ENCODE data around the gene PIP4K2B.

The PIP4K2B gene

DNA sequence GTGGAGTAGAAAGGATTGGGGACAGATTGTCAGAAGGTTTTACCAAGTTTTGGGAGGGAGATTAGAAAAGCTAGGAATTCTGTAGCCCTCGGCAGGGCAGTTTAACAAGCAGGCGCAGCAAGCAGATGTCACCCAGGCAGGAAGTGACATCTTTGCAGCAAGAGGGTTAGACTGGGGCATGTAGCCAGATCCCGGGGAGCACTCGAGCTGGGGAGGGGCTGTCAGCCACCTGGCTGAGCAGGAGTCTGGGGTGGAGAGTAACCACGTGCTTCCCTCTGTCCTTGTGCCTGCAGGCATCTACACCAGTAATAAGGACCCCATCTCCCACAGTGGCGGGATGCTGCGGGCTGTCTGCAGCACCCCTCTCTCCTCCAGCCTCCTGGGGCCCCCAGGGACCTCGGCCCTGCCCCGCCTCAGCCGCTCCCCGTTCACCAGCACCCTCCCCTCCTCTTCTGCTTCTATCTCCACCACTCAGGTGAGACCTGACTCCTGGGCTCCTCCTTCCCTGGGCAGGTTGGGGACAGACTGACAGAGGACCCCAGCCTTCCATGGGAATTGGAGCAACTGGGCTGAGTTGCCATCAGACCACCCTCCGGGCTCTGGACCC, 82.1 kb downstream of the PIP4K2B start:
- Histone ChIP-seq H3K4me3 (ENCODE audit: low read length, poor library complexity, severe bottlenecking) (no peak overlapping the region), H3K4me1 (ENCODE audit: insufficient read depth, low read length, poor library complexity, severe bottlenecking) (peaks cover 1% of the 10 kb centered on the region), H3K9me3 (ENCODE audit: insufficient read depth, low read depth, low read length) (no peaks in the 10 kb centered on the region), H3K36me3 (ENCODE audit: insufficient read depth, low read length) (peaks cover 34% of the 10 kb centered on the region; the same call in 1 of the 2 replicates), H4K20me1 (ENCODE audit: insufficient read depth, low read length, poor library complexity, severe bottlenecking) (no peaks in the 10 kb centered on the region), H3K79me2 (ENCODE audit: insufficient read depth, low read length) (no peaks in the 10 kb centered on the region), H3K9ac (ENCODE audit: low read depth, low read length, poor library complexity, severe bottlenecking) (no peak overlapping the region), H3K27me3 (ENCODE audit: insufficient read depth, low read length, poor library complexity, severe bottlenecking) (no peaks in the 10 kb centered on the region), H3K9me2 (replicated peaks; ENCODE audit: low read depth, low read length) (no peaks in the 10 kb centered on the region), H2AFZ (ENCODE audit: low read length) (no peak overlapping the region), H3K4me2 (ENCODE audit: low read depth, low read length, poor library complexity, severe bottlenecking) (no peak overlapping the region), H3F3A (ENCODE audit: low read depth) (no peaks in the 10 kb centered on the region)
- TF ChIP-seq, protein P1, sequence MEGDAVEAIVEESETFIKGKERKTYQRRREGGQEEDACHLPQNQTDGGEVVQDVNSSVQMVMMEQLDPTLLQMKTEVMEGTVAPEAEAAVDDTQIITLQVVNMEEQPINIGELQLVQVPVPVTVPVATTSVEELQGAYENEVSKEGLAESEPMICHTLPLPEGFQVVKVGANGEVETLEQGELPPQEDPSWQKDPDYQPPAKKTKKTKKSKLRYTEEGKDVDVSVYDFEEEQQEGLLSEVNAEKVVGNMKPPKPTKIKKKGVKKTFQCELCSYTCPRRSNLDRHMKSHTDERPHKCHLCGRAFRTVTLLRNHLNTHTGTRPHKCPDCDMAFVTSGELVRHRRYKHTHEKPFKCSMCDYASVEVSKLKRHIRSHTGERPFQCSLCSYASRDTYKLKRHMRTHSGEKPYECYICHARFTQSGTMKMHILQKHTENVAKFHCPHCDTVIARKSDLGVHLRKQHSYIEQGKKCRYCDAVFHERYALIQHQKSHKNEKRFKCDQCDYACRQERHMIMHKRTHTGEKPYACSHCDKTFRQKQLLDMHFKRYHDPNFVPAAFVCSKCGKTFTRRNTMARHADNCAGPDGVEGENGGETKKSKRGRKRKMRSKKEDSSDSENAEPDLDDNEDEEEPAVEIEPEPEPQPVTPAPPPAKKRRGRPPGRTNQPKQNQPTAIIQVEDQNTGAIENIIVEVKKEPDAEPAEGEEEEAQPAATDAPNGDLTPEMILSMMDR (conservative IDR thresholded peaks at IDR 0.05; ENCODE audit: low read length), result no peak
- no peak for TF ChIP-seq EZH2phosphoT487 (IDR thresholded peaks at IDR 0.05; ENCODE audit: borderline replicate concordance)

DNA sequence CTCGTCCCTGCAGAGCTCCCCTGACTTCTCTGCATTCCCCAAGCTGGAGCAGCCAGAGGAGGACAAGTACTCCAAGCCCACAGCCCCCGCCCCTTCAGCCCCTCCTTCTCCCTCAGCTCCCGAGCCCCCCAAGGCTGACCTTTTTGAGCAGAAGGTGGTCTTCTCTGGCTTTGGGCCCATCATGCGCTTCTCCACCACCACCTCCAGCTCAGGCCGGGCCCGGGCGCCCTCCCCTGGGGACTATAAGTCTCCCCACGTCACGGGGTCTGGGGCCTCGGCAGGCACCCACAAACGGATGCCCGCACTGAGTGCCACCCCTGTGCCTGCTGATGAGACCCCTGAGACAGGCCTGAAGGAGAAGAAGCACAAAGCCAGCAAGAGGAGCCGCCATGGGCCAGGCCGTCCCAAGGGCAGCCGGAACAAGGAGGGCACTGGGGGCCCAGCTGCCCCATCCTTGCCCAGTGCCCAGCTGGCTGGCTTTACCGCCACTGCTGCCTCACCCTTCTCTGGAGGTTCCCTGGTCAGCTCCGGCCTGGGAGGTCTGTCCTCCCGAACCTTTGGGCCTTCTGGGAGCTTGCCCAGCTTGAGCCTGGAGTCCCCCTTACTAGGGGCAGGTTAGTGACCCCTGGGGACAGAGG, 82.9 kb downstream of the PIP4K2B start:
- H3F3A ChIP-seq (ENCODE audit: low read depth), result no peaks in the 10 kb centered on the region
- no peaks in the 10 kb centered on the region for H3K79me2 ChIP-seq (ENCODE audit: insufficient read depth, low read length)
- no peaks in the 10 kb centered on the region for H3K9me2 ChIP-seq (replicated peaks; ENCODE audit: low read depth, low read length)
- H3K27me3 ChIP-seq (ENCODE audit: insufficient read depth, low read length, poor library complexity, severe bottlenecking), result no peaks in the 10 kb centered on the region
- no peak overlapping the region for H2AFZ ChIP-seq (ENCODE audit: low read length)
- no peaks in the 10 kb centered on the region for H4K20me1 ChIP-seq (ENCODE audit: insufficient read depth, low read length, poor library complexity, severe bottlenecking)
- H3K4me1 ChIP-seq (ENCODE audit: insufficient read depth, low read length, poor library complexity, severe bottlenecking), result peaks cover 8% of the 10 kb centered on the region
- no peaks in the 10 kb centered on the region for H3K9me3 ChIP-seq (ENCODE audit: insufficient read depth, low read depth, low read length)
- no peak overlapping the region for H3K9ac ChIP-seq (ENCODE audit: low read depth, low read length, poor library complexity, severe bottlenecking)
- no peak overlapping the region for H3K4me3 ChIP-seq (ENCODE audit: low read length, poor library complexity, severe bottlenecking)
- H3K4me2 ChIP-seq (ENCODE audit: low read depth, low read length, poor library complexity, severe bottlenecking), result no peak overlapping the region
- TF ChIP-seq, protein P1 (conservative IDR thresholded peaks at IDR 0.05; ENCODE audit: low read length), result no peak
- TF ChIP-seq EZH2phosphoT487 (IDR thresholded peaks at IDR 0.05; ENCODE audit: borderline replicate concordance), result no peak
- peaks cover 41% of the 10 kb centered on the region; the same call in 1 of the 2 replicates for H3K36me3 ChIP-seq (ENCODE audit: insufficient read depth, low read length)
